Endothelial cell of umbilical vein (primary cell): ENCODE data around the gene KANK4. TPM values are rescaled to one million over a fixed set of nuclear protein-coding genes. Genes with fewer than 3 reads are reported as not detected.
"Not testable (repeated sequence)": the region's sequence is repeated elsewhere in the genome, so short reads cannot be mapped to it uniquely, and the experiment has no call there.

Experiments used
- BruUV-seq: library from RNA; stranded (reverse); fragments of 400-500 nt; replicated peaks from 2 replicates; lab custom pipeline; 2021; lab: Mats Ljungman, UMichigan
- CTCF ChIA-PET: fragments of 300-600, 350-600 bp; sonication (Branson Sonifier 250); formaldehyde crosslinking; loops from one replicate; lab custom pipeline; 2021; ENCODE audit warnings: antibody characterized with exemption, inconsistent platforms; lab: Charles Lee
- POLR2A ChIA-PET: fragments of 300-600, 350-600 bp; sonication (Branson Sonifier 250); formaldehyde crosslinking; loops from one replicate; lab custom pipeline; 2021; ENCODE audit warnings: antibody characterized with exemption, inconsistent platforms; lab: Charles Lee
- DNase-seq: peaks from one replicate; pipeline ENCODE4 v3.0.0-alpha.2; 2011; ENCODE audit warnings: low read depth, low spot score
- FAIRE-seq: peaks from 2 replicates; lab custom pipeline; 2011; peaks lifted over from hg19 to GRCh38; lab: Jason Lieb, UNC
- H2AFZ ChIP-seq: 2 replicates; pipeline ENCODE4 v1.6.0; 2012; ENCODE audit warnings: low read depth, low read length, control low read depth, inconsistent platforms
- H3K27ac ChIP-seq: 2 replicates; pipeline ENCODE4 v1.5.1; 2011; ENCODE audit warnings: low read depth, mild to moderate bottlenecking, control low read depth, low read length, moderate library complexity; ENCODE audit not compliant: insufficient read depth
- H3K27me3 ChIP-seq, 2 experiments: 2 replicates each; pipeline versions ENCODE4 v1.6.0 to v1.6.1; 2011; ENCODE audit warnings: low read length in 2 of 2, mixed read lengths in 1 of 2; ENCODE audit not compliant: control insufficient read depth in 2 of 2, insufficient read depth in 2 of 2
- H3K36me3 ChIP-seq, 2 experiments: 2 replicates in 1 of 2; 3 replicates in 1 of 2; pipeline ENCODE4 v1.5.1; 2011; ENCODE audit warnings: low read length in 2 of 2, mild to moderate bottlenecking in 1 of 2, moderate library complexity in 1 of 2; ENCODE audit not compliant: control insufficient read depth in 2 of 2, insufficient read depth in 2 of 2; ENCODE audit errors: extremely low read depth in 1 of 2
- H3K4me1 ChIP-seq: 3 replicates; pipeline ENCODE4 v1.5.1; 2011; ENCODE audit warnings: mild to moderate bottlenecking, low read length; ENCODE audit not compliant: control insufficient read depth, insufficient read depth; ENCODE audit errors: extremely low read depth
- H3K4me2 ChIP-seq: 2 replicates; pipeline ENCODE4 v1.6.1; 2011; ENCODE audit warnings: low read length, control low read depth, mixed read lengths; ENCODE audit not compliant: insufficient read depth
- H3K4me3 ChIP-seq, 3 experiments: fragments of 200-600 bp in 1 of 3; sonication (generic), shearing (Covaris generic) in 1 of 3; replicated peaks in 1 of 3; 2 replicates each; pipeline ENCODE4 v1.5.1; 2011 to 2016; ENCODE audit warnings: control low read depth in 3 of 3, low read length in 3 of 3, mild to moderate bottlenecking in 2 of 3, inconsistent platforms in 1 of 3, low read depth in 1 of 3, moderate library complexity in 1 of 3; ENCODE audit not compliant: insufficient read depth in 1 of 3
- H3K79me2 ChIP-seq: 2 replicates; pipeline ENCODE4 v1.6.0; 2012; ENCODE audit warnings: low read length, inconsistent platforms; ENCODE audit not compliant: control insufficient read depth, insufficient read depth
- H3K9ac ChIP-seq: replicated peaks from 2 replicates; pipeline ENCODE3; 2011; ENCODE audit warnings: low read length, control low read depth; ENCODE audit not compliant: insufficient read depth; ENCODE audit errors: extremely low read depth
- H3K9me1 ChIP-seq: replicated peaks from 3 replicates; pipeline ENCODE4 v1.6.0; 2011; ENCODE audit warnings: mild to moderate bottlenecking, low read length; ENCODE audit not compliant: control insufficient read depth, insufficient read depth; ENCODE audit errors: extremely low read depth
- H3K9me3 ChIP-seq: replicated peaks from 2 replicates; pipeline ENCODE4 v1.5.1; 2012; ENCODE audit warnings: low read length, inconsistent platforms; ENCODE audit not compliant: control insufficient read depth, insufficient read depth
- H4K20me1 ChIP-seq: replicated peaks from 2 replicates; pipeline ENCODE3; 2011; ENCODE audit warnings: mild to moderate bottlenecking, low read length; ENCODE audit not compliant: control insufficient read depth, insufficient read depth; ENCODE audit errors: extremely low read depth
- EZH2 ChIP-seq: IDR thresholded peaks from 2 replicates; pipeline ENCODE4 v1.6.1; 2012; ENCODE audit warnings: borderline replicate concordance, low read depth, mild to moderate bottlenecking, moderate library complexity, low read length, inconsistent platforms; ENCODE audit not compliant: severe bottlenecking
- FOS ChIP-seq: IDR thresholded peaks from 2 replicates; pipeline ENCODE4 v1.6.1; 2011; ENCODE audit warnings: mild to moderate bottlenecking, low read length, moderate library complexity, borderline replicate concordance; ENCODE audit not compliant: insufficient read depth
- GATA2 ChIP-seq: IDR thresholded peaks from 2 replicates; pipeline ENCODE4 v1.7.0; 2011; ENCODE audit warnings: low read depth, mild to moderate bottlenecking, moderate library complexity, mixed read lengths, low read length; ENCODE audit not compliant: insufficient read length, insufficient read depth
- JUN ChIP-seq: IDR thresholded peaks from 2 replicates; pipeline ENCODE4 v1.6.1; 2011; ENCODE audit warnings: borderline replicate concordance, low read depth; ENCODE audit not compliant: insufficient read length, insufficient read depth
- MYC ChIP-seq: IDR thresholded peaks from one replicate; pipeline ENCODE4 v1.6.1; 2011; ENCODE audit warnings: mild to moderate bottlenecking, low read depth, low read length
- POLR2A ChIP-seq: IDR thresholded peaks from 2 replicates; pipeline ENCODE4 v1.6.1; 2012; ENCODE audit warnings: low read depth, mild to moderate bottlenecking, control low read depth, low read length
- POLR2AphosphoS5 ChIP-seq: IDR thresholded peaks from 2 replicates; pipeline ENCODE4 v1.6.1; 2012; ENCODE audit warnings: low read depth, mild to moderate bottlenecking, control low read depth, low read length, moderate library complexity; ENCODE audit not compliant: insufficient read depth
- dilution Hi-C: fragments of 300-500 bp; cut with MboI; formaldehyde crosslinking; loops from one replicate; pipeline ENCODE4 v1.15.0; 2019; ENCODE audit warnings: low sequenced_read_pairs; ENCODE audit not compliant: extremely low pct_ligation_motif_present
- intact Hi-C: fragments of 100-400 bp; cut with micrococcal nuclease; formaldehyde crosslinking; loops from one replicate; pipeline ENCODE4 v1.10.0; 2022
- polyA plus RNA-seq, 4 experiments: library from polyadenylated mRNA; depleted of rRNA in 3 of 4; stranded (reverse) in 3 of 4; unstranded in 1 of 4; fragments of >200 nt; gene quantifications; 2 replicates each; pipeline versions ENCODE4 v1.2.1 to v1.2.3, GENCODE V29; 2011 to 2012; ENCODE audit warnings: missing spikeins in 1 of 4
- total RNA-seq: library from RNA; stranded (reverse); gene quantifications from 2 replicates; pipeline ENCODE4 v1.2.3, GENCODE V29; 2021
- TF ChIP-seq, protein P1 (sequence below): IDR thresholded peaks from 2 replicates; pipeline ENCODE4 v1.6.1; 2011; ENCODE audit not compliant: insufficient read depth, insufficient read length
- TF ChIP-seq, protein P2 (sequence below), 2 donors: IDR thresholded peaks; 1 replicate in 1 of 2; 2 replicates in 1 of 2; pipeline ENCODE4 v1.5.1; 2011; ENCODE audit warnings: low read length in 2 of 2, mild to moderate bottlenecking in 2 of 2, moderate library complexity in 2 of 2, control low read depth in 1 of 2, inconsistent platforms in 1 of 2, low read depth in 1 of 2; ENCODE audit not compliant: insufficient read depth in 1 of 2; ENCODE audit errors: extremely low read depth in 1 of 2

The KANK4 gene
- total and polyA plus RNA-seq, 2 donors (not counting 3 experiments of a cell fraction or from before 2014, with no cell fraction given) = not detected

DNA sequence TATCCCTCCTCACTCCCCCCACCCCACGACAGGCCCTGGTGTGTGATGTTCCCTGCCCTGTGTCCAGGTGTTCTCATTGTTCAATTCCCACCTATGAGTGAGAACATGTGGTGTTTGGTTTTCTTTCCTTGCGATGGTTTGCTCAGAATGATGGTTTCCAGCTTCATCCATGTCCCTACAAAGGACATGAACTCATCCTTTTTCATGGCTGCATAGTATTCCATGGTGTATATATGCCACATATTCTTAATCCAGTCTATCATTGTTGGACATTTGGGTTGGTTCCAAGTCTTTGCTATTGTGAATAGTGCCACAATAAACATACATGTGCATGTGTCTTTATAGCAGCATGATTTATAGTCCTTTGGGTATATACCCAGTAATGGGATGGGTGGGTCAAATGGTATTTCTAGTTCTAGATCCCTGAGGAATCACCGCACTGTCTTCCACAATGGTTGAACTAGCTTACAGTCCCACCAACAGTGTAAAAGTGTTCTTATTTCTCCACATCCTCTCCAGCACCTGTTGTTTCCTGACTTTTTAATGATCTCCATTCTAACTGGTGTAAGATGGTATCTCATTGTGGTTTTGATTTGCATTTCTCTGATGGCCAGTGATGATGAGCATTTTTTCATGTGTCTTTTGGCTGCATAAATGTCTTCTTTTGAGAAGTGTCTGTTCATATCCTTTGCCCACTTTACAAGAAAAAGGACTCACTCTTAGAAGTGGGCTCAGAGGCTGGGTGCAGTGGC, 79.4 kb downstream of the KANK4 start:
- H3K4me3 ChIP-seq, POLR2A ChIA-PET, H3K36me3 ChIP-seq, H3K27ac ChIP-seq, H3K9ac ChIP-seq, H3K9me1 ChIP-seq, dilution Hi-C loops, H2AFZ ChIP-seq, DNase-seq, intact Hi-C loops, H3K79me2 ChIP-seq, CTCF ChIA-PET, H3K9me3 ChIP-seq, H3K4me2 ChIP-seq, H3K27me3 ChIP-seq, H4K20me1 ChIP-seq, H3K4me1 ChIP-seq, FAIRE-seq, BruUV-seq: not testable (repeated sequence)

DNA sequence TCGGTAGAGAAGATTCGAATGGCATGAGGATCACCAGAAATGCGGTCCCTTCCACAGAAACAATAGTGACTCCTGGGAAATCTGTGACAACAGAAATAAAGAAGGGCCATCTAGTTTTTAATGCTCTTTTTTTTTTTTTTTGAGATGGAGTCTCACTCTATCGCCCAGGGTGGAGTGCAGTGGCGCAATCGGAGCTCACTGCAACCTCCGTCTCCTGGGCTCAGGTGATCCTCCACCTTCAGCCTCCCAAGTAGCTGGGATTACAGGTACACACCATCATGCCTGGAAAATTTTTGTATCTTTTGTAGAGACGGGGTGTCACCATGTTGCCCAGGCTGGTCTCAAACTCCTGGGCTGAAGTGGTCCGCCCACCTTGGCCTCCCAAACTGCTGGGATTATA, 80.7 kb downstream of the KANK4 start:
- FAIRE-seq = no peak

More for the DNA sequence above, 80.7 kb downstream of the KANK4 start:
- H3K79me2 ChIP-seq = no peaks in the 10 kb centered on the region
- no peak overlapping the region for H3K4me3 ChIP-seq
- H3K9ac ChIP-seq = no peak overlapping the region
- DNase-seq = no peak
- H3K27me3 ChIP-seq = no peaks in the 10 kb centered on the region
- CTCF ChIA-PET = no interaction called here
- BruUV-seq = no TSS peak
- no peak overlapping the region for H2AFZ ChIP-seq
- no peak overlapping the region for H3K27ac ChIP-seq
- dilution Hi-C loops = no loop called here
- H4K20me1 ChIP-seq = no peaks in the 10 kb centered on the region
- no peaks in the 10 kb centered on the region for H3K9me3 ChIP-seq
- no peak overlapping the region for H3K4me2 ChIP-seq
- H3K9me1 ChIP-seq = no peaks in the 10 kb centered on the region
- intact Hi-C loops = no loop called here
- POLR2A ChIA-PET = no interaction called here
- no peaks in the 10 kb centered on the region for H3K36me3 ChIP-seq
- TF ChIP-seq, protein P1, sequence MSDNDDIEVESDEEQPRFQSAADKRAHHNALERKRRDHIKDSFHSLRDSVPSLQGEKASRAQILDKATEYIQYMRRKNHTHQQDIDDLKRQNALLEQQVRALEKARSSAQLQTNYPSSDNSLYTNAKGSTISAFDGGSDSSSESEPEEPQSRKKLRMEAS = no peak
- TF ChIP-seq EZH2 = no peak
- no peak for TF ChIP-seq MYC
- TF ChIP-seq, protein P2, sequence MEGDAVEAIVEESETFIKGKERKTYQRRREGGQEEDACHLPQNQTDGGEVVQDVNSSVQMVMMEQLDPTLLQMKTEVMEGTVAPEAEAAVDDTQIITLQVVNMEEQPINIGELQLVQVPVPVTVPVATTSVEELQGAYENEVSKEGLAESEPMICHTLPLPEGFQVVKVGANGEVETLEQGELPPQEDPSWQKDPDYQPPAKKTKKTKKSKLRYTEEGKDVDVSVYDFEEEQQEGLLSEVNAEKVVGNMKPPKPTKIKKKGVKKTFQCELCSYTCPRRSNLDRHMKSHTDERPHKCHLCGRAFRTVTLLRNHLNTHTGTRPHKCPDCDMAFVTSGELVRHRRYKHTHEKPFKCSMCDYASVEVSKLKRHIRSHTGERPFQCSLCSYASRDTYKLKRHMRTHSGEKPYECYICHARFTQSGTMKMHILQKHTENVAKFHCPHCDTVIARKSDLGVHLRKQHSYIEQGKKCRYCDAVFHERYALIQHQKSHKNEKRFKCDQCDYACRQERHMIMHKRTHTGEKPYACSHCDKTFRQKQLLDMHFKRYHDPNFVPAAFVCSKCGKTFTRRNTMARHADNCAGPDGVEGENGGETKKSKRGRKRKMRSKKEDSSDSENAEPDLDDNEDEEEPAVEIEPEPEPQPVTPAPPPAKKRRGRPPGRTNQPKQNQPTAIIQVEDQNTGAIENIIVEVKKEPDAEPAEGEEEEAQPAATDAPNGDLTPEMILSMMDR (IDR thresholded peaks at IDR 0.05; ENCODE audit: extremely low read depth in 1 of 2, insufficient read depth in 1 of 2, low read depth in 1 of 2, low read length in 2 of 2) = no peak
- no peak for TF ChIP-seq POLR2AphosphoS5
- TF ChIP-seq JUN = no peak
- TF ChIP-seq FOS = no peak
- TF ChIP-seq POLR2A = no peak
- TF ChIP-seq GATA2 = no peak
- H3K4me1 ChIP-seq = no peaks in the 10 kb centered on the region
